NCI-H2171 (cell line): Measurements from ENCODE around the gene NRL.

ENCODE experiments used
- DNase-seq: peaks from one replicate; lab custom pipeline; 2025; lab: John Stamatoyannopoulos, UW

The NRL gene

GRCh38 chr14:24098927-24099813 is 15.6 kb downstream of the NRL start:
- DNase-seq = no peak

GRCh38 chr14:24098229-24098926 is 16.4 kb downstream of the NRL start:
- no peak for DNase-seq

DNA sequence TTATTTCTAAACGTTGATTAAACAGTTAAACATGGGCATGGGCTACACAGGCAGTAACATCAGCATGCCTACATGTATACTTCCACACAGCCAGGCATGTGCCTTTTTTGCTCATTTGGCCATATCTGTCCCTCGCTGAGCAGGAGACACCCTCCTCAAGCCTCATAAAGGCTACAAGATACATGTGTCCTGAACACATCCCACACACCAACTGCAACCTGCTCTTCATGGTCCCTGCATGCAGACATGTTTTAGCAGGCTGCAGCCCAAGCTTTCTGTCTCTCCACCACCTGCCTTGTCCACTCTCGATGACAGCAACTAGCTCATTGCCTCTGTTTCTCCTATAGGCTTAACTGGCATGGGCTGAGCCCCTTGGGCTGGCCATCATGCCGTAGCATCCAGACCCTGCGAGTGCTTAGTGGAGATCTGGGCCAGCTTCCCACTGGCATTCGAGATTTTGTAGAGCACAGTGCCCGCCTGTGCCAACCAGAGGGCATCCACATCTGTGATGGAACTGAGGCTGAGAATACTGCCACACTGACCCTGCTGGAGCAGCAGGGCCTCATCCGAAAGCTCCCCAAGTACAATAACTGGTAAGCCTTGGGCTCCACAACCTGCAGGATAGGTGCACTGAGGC is 18.1 kb downstream of the NRL start:
- no peak for DNase-seq

DNA sequence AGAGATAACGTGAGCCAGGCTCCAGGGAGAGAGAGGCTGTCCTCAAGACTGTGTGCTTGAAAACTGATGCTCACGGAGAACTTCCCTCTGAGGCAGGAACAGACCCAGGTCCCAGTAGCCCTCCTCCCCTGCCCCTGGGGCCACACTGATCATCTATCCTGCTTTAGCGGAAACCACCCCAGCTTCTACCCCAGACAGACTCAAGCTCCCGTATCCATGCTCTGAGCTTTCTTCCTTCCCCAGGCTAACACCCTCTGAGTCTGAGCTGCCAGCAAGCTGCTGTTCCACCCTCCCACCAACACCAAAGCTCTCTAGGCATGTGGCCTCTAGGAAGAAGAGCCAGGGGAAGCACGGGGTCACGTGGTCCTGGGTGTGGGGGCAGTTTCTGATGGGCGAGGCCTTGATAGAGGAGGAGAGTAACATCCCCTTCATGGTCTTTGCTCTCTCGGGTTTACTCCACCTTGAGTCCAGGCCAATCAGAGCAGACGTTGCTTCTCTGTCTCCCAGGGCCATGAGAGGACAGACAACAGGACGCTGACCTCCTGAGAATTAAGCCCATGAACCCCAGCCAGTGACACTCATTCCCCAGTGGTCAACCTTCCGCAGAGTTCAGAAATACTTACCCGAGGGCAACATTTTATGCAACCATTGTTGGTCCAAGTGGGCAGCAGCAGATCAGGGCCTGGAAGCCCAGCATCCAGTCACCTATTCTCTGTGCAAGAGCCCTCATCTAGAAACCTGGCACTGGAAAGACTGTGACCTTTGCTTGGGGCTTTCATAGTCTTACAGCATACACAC is 19.3 kb downstream of the NRL start:
- no peak for DNase-seq

DNA sequence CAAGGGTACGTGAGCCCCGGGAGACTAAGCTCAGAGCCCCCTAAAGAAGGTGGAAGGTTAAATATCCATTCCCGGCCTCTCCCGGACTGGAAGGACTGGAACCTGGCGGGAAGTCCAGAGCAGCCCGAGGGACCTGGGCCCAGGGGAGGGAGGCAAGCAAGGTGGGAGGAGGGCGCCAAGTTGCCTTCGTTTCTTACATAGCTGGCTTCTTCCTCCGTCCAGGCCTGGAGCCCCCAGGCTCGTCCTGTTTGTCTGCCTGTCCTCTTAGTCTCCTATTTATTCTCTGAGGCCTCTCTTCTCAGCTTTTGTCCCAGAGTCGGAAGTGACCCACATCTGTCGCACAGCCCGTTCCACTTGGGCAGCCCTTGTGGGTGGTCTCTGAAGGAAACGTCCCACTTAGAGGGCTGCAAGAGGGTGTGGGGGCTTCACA is 19.9 kb downstream of the NRL start:
- no peak for DNase-seq

GRCh38 chr14:24093901-24094840 is 20.6 kb downstream of the NRL start, which contains the start of gene PCK2:
TSS of gene PCK2 (plus strand) at chr14:24094311. CDS start at chr14:24094406, 95 bp downstream.
- peak; percentile 93 for DNase-seq

- DNase-seq = no peak
Measured at GRCh38 chr14:24093207-24093900, 21.4 kb downstream of the NRL start.

- DNase-seq = no peak
Measured at GRCh38 chr14:24092505-24093206, 22.1 kb downstream of the NRL start.

DNA sequence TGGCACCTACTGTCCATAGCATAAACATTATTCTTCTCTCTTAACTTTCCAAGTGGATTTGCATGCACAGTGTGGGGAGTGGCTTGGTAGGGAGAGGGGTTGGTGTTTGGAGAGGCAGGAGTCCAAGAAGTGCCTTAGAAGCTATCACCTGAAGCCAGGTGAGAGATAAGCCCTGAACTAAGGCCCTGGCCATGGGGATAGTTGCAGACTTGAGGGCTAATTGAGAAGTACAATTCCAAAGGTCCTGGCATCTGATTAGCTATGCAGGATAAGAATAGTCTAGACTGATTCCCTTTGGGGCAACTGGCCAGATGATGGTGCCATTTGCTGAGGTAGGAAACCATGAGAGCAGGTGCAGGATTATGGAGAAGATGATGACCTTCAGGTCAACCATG is 22.6 kb downstream of the NRL start:
- no peak for DNase-seq

GRCh38 chr14:24089890-24090289 is 24.9 kb downstream of the NRL start:
- no peak for DNase-seq

DNA sequence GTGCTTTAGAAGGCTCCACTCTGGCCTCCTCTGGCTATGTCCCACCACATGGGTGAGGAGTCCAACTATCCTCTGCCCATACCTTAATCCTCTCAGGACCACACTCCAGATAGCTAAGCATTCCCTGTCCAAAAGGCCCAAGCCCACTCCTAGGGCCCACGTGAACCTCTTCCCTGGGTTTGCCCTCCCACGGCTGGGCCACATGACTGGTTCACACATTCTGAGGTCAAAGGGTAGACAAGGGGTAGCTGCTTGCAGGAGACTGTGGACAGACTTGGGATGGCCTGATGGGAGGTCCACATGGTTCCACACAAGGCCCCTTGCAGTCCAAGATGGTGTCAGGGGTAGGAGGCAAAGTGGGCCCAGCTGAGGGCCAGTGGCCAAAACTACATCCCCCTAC is 26.7 kb downstream of the NRL start:
- DNase-seq = no peak

DNA sequence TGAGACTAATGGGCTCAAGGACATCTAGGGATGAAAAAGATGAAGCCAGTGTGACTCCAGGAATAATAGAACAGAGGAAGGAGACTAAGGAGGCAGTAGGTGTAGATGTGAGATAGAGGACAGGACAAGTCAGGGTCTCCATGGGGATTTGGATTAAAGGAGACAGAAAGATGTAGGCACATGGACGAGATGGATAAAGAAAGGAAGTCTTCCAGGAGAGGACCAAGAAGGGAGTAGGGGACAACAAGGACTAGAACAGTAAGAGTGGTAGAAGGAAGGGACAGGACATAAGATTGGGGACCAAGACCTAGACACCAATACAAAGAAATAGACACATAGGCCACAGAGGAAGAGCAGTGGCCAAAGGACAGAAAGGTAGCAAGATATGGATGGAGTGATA is 27.7 kb downstream of the NRL start:
- no peak for DNase-seq

GRCh38 chr14:24086193-24086955 is 28.4 kb downstream of the NRL start:
- DNase-seq = no peak

- DNase-seq = no peak
Measured at GRCh38 chr14:24085215-24085614, 29.5 kb downstream of the NRL start.

DNA sequence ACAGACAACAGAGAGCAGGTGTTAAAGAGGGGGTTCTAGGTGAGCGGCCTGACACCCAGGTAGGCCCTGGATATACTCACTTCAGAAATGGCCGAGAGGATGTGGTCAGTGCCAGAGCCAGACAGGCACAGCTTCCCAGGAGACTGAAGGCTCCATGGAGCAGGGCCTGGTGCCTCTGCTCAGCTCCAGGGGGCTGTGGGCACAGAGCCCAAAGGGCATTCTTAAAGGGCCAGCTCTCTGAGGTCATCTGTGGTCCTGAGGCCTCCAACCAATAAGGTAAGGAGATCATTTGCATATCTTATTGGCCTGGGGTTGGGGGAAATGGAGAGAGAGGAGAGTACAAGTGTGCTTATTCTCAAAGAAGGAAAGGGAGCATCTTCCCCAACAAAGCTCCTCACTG is 30.3 kb downstream of the NRL start:
- no peak for DNase-seq

- DNase-seq = no peak
Measured at GRCh38 chr14:24083462-24083861, 31.3 kb downstream of the NRL start.

DNA sequence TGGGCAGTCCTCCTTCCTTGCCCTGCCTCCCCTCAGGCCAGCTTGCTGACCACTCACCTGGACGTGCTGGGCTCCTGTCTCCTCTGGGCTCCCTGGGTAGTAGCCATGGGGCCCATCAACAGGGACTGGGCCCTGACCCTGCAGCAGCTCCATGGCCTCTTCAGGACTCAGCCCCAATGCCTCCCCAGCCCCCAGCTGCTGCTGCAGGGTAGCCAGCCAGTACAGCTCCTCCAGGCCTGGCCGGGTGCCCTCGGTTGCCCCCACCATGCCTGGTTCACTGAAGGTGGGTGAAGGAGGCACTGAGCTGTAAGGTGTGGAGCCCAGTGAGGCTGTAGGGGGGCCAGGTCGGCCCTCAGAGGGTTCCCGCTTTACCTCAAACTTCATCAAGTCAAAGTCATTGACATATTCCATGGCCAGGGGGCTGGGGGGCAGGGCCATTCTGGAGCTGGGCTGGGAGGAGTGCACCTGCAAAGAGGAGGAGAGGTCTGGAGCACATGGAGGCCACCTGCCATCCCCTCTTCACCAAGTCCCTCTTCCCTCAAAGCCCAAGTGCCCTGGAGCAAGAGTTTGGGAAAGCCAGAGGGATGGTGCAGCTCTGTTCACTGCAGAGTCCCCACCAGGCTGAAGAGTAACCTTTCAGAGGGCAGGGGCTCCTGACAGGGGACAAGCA is 32.2 kb downstream of the NRL start:
- no peak for DNase-seq

GRCh38 chr14:24081739-24082211 is 33.0 kb downstream of the NRL start:
- DNase-seq = no peak
